ENCODE data around the gene SLC23A2.
A peak's percentile ranks its signal among the peaks of the same experiment; 100 is the strongest.

Gene SLC23A2

GRCh38 chr20:4844751-4845465, 156.4 kb downstream of the SLC23A2 start:
- DNase-seq (ENCODE audit: low read depth), result no peak

GRCh38 chr20:4844325-4844724, 157.0 kb downstream of the SLC23A2 start:
- DNase-seq (ENCODE audit: low read depth), result no peak

- DNase-seq (ENCODE audit: low read depth), result no peak
Measured at GRCh38 chr20:4840801-4841200, 160.5 kb downstream of the SLC23A2 start.

GRCh38 chr20:4838526-4838925, 162.8 kb downstream of the SLC23A2 start:
- DNase-seq (ENCODE audit: low read depth), result no peak

GRCh38 chr20:4837760-4838159, 163.6 kb downstream of the SLC23A2 start:
- DNase-seq (ENCODE audit: low read depth), result no peak

- DNase-seq (ENCODE audit: low read depth), result no peak
Measured at GRCh38 chr20:4836935-4837334, 164.4 kb downstream of the SLC23A2 start.

- DNase-seq (ENCODE audit: low read depth), result no peak
Measured at GRCh38 chr20:4836473-4836872, 164.8 kb downstream of the SLC23A2 start.

GRCh38 chr20:4835244-4836177, 165.8 kb downstream of the SLC23A2 start:
- no peak for DNase-seq (ENCODE audit: low read depth)

- DNase-seq (ENCODE audit: low read depth), result no peak
Measured at GRCh38 chr20:4833074-4833728, 168.1 kb downstream of the SLC23A2 start.

- DNase-seq (ENCODE audit: low read depth), result no peak
Measured at GRCh38 chr20:4832469-4832868, 168.8 kb downstream of the SLC23A2 start.

GRCh38 chr20:4830696-4831095, 170.6 kb downstream of the SLC23A2 start:
- DNase-seq (ENCODE audit: low read depth), result no peak

- no peak for DNase-seq (ENCODE audit: low read depth)
Measured at GRCh38 chr20:4830259-4830658, 171.1 kb downstream of the SLC23A2 start.

- DNase-seq (ENCODE audit: low read depth), result no peak
Measured at GRCh38 chr20:4829514-4830215, 171.6 kb downstream of the SLC23A2 start.

GRCh38 chr20:4828830-4829513, 172.3 kb downstream of the SLC23A2 start:
- DNase-seq (ENCODE audit: low read depth), result no peak

GRCh38 chr20:4821590-4821989, 179.7 kb downstream of the SLC23A2 start:
- DNase-seq (ENCODE audit: low read depth), result no peak

GRCh38 chr20:4820806-4821518, 180.3 kb downstream of the SLC23A2 start:
- no peak for DNase-seq (ENCODE audit: low read depth)

GRCh38 chr20:4819901-4820300, 181.4 kb downstream of the SLC23A2 start:
- DNase-seq (ENCODE audit: low read depth), result no peak

GRCh38 chr20:4817230-4817671, 184.1 kb downstream of the SLC23A2 start:
- DNase-seq (ENCODE audit: low read depth), result no peak

GRCh38 chr20:4815628-4816027, 185.7 kb downstream of the SLC23A2 start:
- no peak for DNase-seq (ENCODE audit: low read depth)

GRCh38 chr20:4814696-4815252, 186.5 kb downstream of the SLC23A2 start:
- peak; percentile 66 for DNase-seq (ENCODE audit: low read depth)

All from stimulated activated CD8-positive, alpha-beta memory T cell treated with anti-CD3 and anti-CD28 coated beads, Interleukin-12 subunit alpha, Interleukin-12 subunit beta, amount 100 ng/mL, for 1 hour (primary cell).